Measurements from ENCODE around the gene CALML6.
"Not testable (repeated sequence)": the region's sequence is repeated elsewhere in the genome, so short reads cannot be mapped to it uniquely, and the experiment has no call there.

The CALML6 gene

DNA sequence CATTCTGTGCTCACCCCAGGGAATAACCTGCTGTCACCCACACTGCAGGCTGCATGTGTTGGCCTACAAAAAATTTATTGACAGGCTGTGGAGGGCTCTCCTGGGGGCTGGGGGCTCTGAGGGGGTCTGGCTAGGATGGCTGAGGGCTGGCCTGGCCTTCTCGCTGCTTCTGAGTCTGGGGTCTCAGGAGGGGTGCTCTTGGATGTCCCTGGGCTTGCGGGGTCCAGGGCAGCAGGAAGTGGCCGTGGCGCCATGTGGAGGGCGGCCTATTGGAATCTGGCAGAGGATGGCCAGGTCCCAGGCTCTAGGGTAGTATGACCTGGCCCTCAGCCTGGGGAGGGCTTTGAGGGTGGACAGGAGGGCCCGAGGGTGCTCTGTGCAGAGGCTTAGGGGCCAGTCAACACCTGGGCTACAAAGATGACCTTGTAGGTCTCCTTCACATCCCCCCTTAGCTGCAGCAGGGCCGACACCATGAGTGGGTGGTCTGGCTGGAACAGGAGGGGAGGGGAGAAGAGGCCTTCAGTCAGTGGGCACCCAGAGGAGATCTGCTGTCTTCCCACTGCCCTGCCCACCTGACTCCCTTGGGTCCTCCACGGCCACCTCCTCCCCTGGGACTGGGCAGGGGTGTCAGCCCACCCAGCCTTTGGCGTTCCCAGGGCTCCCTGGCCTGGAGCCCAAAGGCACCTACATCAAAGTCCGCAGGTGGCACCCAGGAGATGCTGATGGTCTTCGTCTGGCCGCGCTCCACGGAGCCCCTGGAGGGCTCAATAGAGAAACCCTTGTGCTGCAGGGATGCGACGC lies 7.0 kb downstream of the CALML6 start:
- H3K4me3 ChIP-seq (ENCODE audit: low read length): no peak overlapping the region
- DNase-seq (ENCODE audit: low read depth, low spot score): no peak

DNA sequence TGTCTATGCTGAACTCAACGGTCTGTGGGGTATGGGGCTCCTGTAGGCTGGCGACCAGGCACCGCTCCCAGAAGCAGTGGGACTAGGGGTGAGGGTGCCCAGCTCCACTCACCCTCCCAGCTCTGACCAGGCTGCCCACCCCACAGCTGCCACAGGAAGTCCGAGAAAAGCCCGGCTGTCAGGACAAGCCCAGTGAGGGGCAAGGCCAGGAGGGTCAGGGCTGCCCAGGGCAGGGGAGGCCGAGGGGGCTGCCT lies 7.6 kb downstream of the CALML6 start:
- H3K4me3 ChIP-seq (ENCODE audit: low read length): no peak overlapping the region
- no peak for DNase-seq (ENCODE audit: low read depth, low spot score)

DNA sequence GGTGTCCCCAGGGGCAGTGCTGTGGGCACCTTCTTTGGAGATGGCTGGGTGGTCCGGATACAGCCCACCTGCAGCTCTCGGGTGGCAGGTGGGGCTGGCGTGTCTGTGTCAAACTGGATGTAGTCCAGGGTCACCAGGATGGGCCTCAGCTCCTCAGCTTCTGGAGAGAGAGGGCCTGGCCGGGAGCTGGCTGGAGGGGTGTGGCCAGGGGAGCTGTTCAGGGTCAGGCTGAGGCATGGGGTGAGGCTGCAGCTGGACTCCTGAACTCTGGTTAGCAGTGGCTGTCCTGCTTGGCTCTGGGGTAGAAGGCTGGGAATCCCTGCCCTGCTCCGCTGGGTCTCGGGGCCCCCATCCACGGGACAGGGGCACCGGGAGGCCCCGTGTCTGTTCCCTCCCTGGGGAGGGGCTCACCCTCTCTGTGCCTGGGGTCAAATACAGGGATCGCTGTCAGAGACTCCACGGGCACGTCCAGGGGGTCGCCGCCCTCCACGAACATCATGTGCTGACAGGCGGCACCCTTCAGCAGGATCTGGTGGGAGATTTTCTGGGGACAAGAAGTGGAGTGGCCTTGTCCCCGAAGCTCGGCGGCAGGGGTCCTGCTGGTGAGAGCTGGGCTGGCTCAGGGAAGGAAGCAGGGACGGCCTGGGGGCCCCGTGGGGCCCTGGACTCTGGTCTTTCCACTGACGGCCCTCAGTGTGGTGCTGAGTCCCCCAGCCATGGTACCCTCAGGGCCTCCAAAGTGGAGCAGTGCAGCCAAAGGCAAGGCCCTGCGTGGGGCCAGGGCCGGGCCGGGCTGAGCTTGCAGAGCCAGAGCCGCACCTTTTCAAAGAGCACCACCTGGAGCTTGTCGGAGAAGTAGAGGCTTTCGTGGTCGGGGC lies 8.1 kb downstream of the CALML6 start:
- no peak overlapping the region for H3K4me3 ChIP-seq (ENCODE audit: low read length)
- no peak for DNase-seq (ENCODE audit: low read depth, low spot score)

DNA sequence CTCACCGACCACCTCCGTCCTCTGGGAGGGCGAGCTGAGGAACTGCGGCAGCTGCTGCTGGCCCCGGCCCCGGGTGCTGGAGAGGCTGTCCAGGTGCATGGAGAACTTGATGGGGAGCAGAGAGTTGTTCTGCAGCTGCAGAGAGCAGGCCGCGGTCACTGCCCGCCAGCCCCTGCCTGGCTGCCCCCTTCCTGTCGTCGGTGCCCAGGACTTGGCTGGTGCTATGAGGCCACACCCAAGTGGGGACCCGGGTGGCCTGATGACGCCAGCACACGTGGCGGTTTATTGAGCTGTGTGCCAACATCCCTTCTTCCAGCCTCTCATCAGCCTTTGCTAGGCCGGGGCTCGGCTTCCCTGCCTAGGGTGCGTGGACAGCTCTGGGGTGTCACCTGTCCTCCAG lies 9.3 kb downstream of the CALML6 start:
- H3K4me3 ChIP-seq (ENCODE audit: low read length): no peak overlapping the region
- no peak for DNase-seq (ENCODE audit: low read depth, low spot score)

DNA sequence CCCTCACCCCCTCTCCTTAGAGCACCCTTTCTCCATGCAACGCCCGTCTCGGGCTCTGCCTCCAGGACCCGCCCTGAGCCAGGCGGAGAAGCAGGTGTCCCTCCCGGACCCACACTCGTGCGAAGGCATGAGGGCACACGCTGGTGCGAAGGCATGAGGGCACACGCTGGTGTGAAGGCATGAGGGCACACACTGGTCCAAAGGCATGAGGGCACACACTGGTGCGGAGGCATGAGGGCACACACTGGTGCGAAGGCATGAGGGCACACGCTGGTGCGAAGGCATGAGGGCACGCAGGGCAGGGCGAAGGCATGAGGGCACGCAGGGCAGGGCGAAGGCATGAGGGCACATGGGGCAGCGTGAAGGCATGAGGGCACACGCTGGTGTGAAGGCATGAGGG lies 9.8 kb downstream of the CALML6 start:
- no peak overlapping the region for H3K4me3 ChIP-seq (ENCODE audit: low read length)
- DNase-seq (ENCODE audit: low read depth, low spot score): no peak

DNA sequence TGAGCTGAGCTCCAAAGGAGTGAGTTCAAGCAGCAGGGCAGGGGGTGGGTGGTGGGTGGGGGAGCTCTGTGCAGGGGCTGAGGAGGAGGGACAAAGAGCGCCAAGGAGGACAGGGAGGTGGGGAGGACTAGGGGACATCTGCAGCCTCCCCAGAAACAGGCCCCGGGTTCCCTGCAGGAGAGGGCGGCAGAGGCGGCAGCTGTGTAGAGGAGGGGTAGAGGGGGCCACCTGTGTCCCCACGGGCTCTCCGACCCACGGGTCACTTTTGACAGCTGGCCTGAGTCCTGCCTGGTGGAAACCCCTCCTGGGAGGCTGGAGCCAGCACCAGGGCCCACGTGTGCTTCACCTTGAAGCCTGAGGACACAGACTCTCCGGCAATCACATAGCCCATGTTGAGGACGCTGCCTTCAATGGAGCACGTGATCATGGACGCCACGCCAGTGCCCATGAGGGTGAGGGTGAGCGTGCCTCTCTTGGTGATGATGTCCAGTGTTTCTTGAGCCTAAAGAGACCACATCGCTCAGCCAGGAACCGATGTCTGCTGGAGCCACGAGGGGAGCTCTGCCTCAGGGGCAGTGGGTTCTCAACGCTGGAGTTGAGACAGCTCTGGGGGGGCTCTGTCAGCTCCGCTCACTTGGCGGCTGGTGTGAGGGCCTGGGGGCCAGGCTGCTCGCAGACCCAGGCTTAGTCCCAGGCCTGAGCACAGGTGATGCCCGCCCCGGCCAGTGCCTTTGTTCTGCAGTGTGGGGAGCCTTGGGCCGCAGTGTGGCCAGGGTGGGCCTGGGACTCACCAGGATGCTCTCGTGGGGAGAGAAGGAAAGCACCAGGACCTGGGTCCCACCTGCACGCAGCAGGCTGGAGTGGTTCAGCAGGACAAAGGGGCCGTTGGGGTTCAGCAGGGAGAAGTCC lies 10.6 kb downstream of the CALML6 start:
- H3K4me3 ChIP-seq (ENCODE audit: low read length): no peak overlapping the region
- no peak for DNase-seq (ENCODE audit: low read depth, low spot score)

DNA sequence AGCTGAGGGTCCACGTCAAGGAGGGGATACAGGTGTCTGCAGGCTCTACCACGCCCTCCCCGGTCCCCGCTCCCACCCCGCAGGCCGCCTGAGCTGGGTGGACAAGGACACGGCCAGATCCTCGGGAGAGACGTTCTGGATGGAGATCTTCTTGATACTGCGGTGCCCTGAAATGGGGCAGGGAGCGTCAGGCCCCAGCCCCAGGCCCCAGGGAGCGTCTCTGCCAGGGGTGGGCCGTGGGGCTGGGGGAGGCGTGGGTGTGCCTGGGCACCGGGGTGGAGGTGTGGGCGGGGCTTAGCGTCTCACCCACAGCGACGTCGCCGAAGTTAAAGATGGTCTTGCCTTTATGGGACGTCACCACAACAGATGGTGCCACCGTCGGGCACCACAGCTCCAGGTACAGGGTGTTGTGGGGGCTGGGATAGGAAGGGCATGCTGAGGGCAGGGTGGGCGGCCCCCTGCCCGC lies 11.3 kb downstream of the CALML6 start:
- H3K4me3 ChIP-seq (ENCODE audit: low read length): no peak overlapping the region
- DNase-seq (ENCODE audit: low read depth, low spot score): no peak

DNA sequence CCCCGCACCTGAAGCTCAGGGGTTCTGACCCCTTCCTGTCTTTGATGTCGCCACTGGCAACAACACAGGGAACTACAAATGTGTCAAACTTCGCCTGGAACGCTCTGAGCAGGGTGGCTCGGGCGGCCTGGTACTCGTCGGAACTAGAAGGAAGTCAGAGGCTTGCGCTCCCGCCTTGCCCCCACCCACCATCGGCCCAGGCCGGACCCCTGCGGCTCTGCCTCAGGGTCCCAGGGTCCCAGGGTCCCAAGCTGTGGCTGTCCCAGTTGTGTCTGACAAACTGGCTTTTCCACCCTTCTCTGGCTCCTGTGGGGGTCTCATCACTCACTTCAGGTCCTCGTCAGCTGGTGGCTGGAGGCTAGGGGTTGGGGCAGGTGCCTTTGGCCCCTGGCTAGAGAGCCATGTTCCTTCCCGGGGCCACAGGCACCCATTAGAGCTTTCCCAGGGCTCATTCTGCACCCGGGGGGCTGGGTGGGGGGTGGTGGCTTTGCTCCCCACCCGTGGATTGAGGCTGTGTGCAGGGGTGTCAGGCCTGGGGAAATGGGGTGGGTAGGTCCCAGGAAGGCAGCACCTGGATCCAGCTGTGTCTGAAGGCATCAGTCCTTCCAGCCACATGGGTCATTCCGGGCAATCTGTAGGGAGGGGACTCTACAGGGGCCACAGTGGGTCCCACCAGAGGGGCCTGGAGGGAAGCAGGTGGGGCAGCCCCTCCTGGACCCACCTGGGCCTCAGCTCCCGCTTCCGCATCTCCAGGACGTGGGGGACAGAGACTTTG lies 12.0 kb downstream of the CALML6 start:
- H3K4me3 ChIP-seq (ENCODE audit: low read length): no peak overlapping the region
- no peak for DNase-seq (ENCODE audit: low read depth, low spot score)

DNA sequence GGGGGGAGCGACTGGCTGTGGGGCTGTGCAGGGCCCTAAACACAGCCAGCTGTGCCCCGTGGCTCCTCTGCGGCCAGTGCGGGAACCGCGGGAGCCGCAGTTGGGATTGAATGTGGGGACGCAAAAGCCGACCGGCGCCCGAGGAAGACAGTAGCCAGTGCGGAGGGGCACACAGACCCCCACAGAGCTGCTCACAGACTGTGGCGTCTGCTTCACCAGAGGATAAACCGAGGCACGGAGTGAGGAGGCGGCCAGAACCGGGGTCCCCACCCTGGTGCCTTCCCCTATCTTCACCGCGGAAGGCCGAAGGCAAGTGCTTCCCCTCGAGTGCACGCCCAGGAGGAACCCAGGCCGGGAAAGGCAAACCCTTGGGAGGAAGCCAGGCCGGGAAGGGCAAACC lies 12.7 kb downstream of the CALML6 start:
- H3K4me3 ChIP-seq (ENCODE audit: low read length): no peak overlapping the region
- no peak for DNase-seq (ENCODE audit: low read depth, low spot score)

DNA sequence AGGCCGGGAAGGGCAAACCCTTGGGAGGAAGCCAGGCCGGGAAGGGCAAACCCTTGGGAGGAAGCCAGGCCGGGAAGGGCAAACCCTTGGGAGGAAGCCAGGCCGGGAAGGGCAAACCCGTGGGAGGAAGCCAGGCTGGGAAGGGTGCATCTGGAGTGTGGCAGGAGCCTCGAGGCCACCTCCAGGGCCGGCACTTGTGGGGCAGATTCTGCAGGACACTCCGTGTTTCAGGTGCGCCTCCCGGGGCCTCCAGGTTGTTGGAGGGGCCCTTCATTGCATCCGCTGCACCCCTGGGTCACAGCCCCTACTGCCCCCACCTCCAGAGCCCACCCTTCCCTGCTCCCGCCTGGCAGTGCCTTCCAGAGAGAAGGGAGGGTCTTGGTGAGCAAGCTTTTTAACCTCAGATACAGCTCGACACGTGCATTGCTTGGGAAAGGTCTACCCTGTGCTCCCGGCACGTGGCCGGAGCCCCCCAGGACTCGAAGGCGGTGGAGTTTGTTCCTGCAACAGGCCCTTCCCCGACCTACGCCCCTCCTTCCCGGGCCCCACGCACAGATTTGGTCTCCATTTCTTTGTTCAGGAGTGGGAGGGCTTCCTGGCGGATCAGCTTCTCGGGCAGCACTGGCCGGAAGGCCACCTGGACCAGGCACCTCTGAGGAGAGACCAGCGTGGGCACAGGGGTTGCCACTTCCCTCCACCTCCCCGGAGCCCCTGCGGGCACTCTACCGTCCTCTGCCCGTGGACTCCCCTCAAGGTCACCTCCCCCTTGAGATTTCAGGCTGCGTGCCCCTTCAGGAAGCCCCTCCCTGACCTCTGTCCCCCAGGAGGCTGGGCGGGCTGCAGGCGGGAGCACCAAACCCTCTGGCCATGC lies 13.4 kb downstream of the CALML6 start:
- H3K4me3 ChIP-seq (ENCODE audit: low read length): no peak overlapping the region
- DNase-seq (ENCODE audit: low read depth, low spot score): no peak

DNA sequence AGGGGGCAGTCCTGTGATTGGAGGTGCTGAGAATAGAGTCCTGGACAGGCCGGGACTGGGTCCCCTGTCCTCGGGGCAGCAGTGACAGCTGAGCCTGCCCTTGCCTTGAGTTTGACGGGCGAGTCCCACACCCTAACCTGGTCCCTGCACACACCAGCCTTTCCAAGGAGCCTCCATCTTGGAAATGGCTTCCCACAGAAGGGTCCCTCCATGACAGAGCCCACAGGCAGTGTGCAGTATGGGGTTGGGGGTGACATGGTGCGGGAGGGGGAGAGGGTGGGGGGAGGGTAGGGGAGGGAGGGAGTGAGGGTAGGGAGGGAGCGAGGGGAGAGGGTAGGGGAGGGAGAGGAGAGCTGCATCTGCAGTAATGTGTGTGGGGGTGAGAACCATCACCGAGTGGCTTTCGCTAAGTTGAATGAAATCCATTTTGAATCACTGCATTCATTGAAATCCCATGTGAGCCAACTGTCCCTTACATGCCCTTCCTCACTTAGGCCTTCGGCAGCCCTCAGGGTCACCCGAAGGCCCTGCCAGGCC lies 14.1 kb downstream of the CALML6 start:
- DNase-seq (ENCODE audit: low read depth, low spot score): no peak
- no peak overlapping the region for H3K4me3 ChIP-seq (ENCODE audit: low read length)

DNA sequence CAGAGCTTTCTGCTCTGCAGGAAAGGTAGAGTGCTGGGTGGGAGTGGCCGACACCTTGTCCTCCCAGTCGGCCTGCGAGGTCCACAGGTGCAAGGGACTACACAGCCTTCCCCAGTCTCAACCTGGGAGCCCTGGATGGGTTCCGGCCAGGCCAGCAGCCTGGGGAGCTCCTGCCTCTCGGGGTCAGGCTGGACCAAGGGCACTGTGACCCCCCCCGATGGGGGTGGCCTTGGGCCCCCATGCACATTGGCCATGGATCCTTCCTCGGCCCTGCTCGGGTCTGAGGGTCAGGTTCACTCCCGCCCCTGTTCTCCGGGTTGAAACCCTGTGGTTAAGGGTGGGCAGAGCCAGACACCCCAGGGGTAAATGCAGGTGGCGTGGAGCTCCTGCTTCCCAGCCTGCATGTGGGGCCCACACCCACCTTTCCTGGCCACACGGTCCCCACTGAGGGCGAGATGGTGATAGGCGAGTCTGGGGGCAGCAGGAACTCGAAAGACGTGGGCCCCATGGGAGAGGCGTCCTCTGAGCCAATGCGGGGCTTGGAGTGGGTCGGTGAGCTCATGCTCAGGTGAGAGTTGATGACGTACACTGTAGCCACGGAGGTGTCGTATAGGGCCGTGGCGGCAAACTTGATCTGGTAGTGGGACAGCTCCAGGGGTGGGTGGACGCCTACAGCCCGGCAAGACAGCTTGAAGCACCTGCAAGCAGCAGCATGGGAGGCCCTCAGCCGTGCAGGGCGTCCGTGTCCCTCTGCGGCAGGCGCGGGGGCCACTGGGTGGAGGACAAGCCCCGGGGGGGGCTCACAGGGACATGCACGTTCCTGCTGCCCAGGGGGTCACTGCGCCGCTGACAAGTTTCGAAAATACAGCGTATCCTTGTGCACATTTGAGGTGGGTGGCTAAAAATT lies 14.8 kb downstream of the CALML6 start:
- H3K4me3 ChIP-seq (ENCODE audit: low read length): no peak overlapping the region
- DNase-seq (ENCODE audit: low read depth, low spot score): no peak

DNA sequence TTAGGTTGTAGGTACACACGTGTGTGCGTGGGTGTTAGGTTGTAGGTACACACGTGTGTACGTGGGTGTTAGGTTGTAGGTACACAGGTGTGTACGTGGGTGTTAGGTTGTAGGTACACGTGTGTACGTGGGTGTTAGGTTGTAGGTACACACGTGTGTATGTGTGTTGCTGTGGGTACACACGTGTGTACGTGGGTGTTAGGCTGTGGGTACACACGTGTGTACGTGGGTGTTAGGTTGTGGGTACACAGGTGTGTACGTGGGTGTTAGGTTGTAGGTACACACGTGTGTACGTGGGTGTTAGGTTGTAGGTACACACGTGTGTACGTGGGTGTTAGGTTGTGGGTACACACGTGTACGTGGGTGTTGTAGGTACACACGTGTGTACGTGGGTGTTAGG lies 19.8 kb downstream of the CALML6 start:
- H3K4me3 ChIP-seq (ENCODE audit: low read length); DNase-seq (ENCODE audit: low read depth, low spot score): not testable (repeated sequence)

DNA sequence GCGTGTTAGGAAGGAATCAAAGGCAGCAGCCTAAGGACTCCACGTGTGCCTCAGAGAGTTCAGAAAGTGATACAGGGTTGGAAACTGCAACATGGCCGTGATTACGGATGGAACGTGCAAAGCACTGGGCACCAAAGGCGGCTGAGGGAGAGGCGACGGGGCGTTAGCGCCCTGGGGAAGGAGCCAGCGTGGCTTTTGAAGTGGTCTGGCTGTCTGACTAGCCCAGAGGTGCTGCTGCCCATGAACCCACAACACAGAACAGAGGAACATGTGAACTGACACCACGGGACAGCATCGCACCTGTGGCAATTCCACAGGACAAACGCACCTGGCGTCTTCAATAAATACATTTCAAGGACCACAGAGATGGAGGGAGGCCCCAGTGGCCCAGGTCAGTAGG lies 22.0 kb downstream of the CALML6 start:
- DNase-seq (ENCODE audit: low read depth, low spot score): no peak
- H3K4me3 ChIP-seq (ENCODE audit: low read length): no peak overlapping the region

DNA sequence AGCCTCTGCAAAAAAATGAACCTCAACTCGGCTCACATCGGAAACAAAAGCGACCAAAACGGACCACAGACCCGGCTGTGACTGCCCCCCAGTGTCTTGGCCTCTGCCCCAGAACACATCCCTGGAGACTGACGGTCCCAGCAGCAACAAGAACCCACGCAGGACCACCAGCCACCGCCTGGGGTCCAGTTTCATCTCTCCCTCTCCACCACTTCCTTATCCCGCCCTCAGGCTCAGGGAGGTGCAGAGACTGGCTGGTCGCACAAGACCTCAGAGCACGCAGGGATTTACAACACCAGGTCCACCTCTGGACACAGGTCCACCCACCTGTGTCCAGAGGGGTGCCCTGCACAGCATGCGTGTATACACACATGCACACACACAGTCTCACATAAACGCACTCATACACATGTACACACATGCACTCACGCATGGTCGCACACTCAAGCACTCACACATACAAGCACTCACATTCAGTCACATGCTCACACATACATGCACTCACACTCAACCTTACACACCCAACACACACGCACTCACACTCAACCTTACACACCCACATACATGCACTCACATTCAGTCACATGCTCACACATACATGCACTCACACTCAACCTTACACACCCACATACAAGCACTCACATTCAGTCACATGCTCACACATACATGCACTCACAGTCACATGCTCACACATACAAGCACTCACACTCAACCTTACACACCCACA lies 22.7 kb downstream of the CALML6 start:
- no peak overlapping the region for H3K4me3 ChIP-seq (ENCODE audit: low read length)
- DNase-seq (ENCODE audit: low read depth, low spot score): no peak

DNA sequence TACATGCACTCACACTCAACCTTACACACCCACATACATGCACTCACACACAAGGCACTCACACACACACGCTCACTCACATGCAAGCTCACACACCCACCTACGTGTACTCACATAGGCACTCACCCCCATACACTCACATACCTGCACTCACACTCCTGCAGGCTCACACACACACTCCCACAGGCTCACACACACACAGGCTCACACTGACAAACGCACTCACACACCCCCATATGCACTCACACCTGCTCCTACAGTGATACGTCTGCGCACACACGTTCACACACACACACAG lies 23.2 kb downstream of the CALML6 start:
- DNase-seq (ENCODE audit: low read depth, low spot score): no peak
- no peak overlapping the region for H3K4me3 ChIP-seq (ENCODE audit: low read length)

Measured in Jurkat, Clone E6-1 (cell line).